ENCODE results near the gene NFIC.
"Not testable (repeated sequence)": the region's sequence is repeated elsewhere in the genome, so short reads cannot be mapped to it uniquely, and the experiment has no call there.

Gene NFIC

GRCh38 chr19:3348042-3348441, 18.3 kb upstream of the NFIC start:
- 72 to 76% methylated on average over 11 of the region's 11 CpGs for WGBS, 2 experiments
- no peaks in the 10 kb centered on the region for H3K36me3 ChIP-seq (ENCODE audit: control insufficient read depth, insufficient read depth, low read length)
- H3K27ac ChIP-seq (ENCODE audit: insufficient read depth, low read depth, low read length, poor library complexity, severe bottlenecking): no peak overlapping the region
- H3K4me3 ChIP-seq (ENCODE audit: insufficient read depth, low read depth, low read length): no peak overlapping the region
- H3K9me3 ChIP-seq (ENCODE audit: control insufficient read depth, low read length): no peaks in the 10 kb centered on the region
- H3K4me1 ChIP-seq (ENCODE audit: control insufficient read depth, insufficient read depth, low read length): no peaks in the 10 kb centered on the region
- H3K27me3 ChIP-seq (ENCODE audit: control insufficient read depth, insufficient read depth, low read length, poor library complexity, severe bottlenecking): peaks cover 61% of the 10 kb centered on the region

DNA sequence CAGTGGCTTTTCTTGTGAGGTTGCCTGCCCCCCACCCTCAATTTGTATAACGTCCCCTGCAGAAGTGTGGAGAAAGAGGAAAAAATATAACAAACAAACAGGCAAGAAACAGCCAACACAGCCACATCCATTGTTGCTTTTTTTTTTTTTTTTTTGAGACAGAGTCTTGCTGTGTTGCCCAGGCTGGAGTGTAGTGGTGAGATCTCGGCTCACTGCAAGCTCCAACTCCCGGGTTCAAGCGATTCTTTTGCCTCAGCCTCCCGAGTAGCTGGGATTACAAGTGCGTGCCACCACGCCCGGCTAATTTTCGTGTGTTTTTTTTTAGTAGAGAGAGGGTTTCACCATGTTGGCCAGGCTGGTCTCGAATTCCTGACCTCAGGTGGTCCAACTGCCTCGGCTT, 17.9 kb upstream of the NFIC start:
- not testable (repeated sequence) for H3K4me3 ChIP-seq (ENCODE audit: insufficient read depth, low read depth, low read length); H3K4me1 ChIP-seq (ENCODE audit: control insufficient read depth, insufficient read depth, low read length); H3K9me3 ChIP-seq (ENCODE audit: control insufficient read depth, low read length); H3K36me3 ChIP-seq (ENCODE audit: control insufficient read depth, insufficient read depth, low read length); H3K27ac ChIP-seq (ENCODE audit: insufficient read depth, low read depth, low read length, poor library complexity, severe bottlenecking)
- peaks cover 65% of the 10 kb centered on the region for H3K27me3 ChIP-seq (ENCODE audit: control insufficient read depth, insufficient read depth, low read length, poor library complexity, severe bottlenecking)
- 83 to 85% methylated on average over 11 of the region's 11 CpGs for WGBS, 2 experiments

DNA sequence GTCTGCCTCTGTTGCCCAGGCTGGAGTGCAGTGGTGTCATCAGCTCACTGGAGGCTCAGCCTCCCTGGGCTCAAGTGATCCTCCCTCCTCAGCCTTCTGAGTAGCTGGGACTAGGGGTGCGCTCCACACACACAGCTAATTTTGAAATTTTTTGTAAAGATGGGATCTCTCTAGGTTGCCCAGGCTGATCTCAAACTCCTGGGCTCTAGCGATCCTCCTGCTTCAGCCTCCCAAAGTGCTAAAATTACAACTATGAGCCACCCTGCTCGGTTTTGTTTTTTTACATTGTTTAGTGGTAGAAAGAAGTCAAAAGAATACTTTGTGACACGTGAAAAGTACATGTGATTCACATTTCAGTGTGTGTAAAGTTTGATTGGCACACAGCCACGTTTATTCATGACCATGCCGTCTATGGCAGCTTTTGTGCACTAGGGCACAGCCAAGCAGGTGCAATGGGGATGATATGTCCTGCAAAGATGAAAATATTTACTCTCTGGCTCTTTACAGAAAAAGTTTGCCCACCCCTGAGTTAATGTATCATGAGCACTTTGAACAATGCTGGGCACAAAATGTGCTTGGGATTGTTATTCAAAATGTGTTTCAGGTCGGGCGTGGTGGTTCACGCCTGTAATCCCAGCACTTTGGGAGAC, 16.2 kb upstream of the NFIC start:
- WGBS, 2 experiments: 68% methylated on average over 9 of the region's 9 CpGs

DNA sequence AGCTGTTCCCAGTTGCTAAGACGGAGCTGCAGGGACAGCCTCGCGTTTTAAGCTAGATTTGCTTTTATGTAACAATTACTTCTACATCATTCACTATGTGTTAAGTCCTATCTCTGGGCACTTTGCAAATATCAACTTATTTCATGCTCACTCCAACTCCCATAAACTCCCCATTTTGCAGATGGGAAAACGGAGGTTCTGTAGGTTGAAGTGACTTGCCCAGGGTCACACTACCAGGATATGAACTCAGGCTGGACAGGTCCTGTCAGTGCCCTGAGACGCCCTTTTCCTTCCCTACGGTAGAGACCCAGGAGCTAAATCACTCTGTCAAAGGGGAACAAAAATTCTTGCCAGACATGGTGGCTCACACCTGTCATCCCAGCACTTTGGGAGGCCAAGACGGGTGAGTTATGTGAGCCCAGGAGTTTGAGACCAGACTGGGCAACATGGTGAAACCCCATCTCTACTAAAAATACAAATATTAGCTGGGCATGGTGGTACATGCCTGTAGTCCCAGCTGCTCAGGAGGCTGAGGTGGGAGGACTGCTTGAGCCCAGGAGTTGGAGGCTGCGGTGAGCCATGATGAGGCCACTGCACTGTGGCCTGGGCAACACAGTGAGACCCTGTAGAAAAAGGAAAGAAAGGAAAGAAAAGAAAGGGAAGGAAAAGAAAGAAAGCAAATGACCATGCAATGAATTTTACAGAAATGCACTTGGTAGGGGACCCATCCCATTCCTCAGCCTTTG, 14.5 kb upstream of the NFIC start:
- no peak overlapping the region for H3K4me3 ChIP-seq (ENCODE audit: insufficient read depth, low read depth, low read length)
- H3K4me1 ChIP-seq (ENCODE audit: control insufficient read depth, insufficient read depth, low read length): no peaks in the 10 kb centered on the region
- peaks cover 79% of the 10 kb centered on the region for H3K27me3 ChIP-seq (ENCODE audit: control insufficient read depth, insufficient read depth, low read length, poor library complexity, severe bottlenecking)
- no peak overlapping the region for H3K27ac ChIP-seq (ENCODE audit: insufficient read depth, low read depth, low read length, poor library complexity, severe bottlenecking)
- H3K36me3 ChIP-seq (ENCODE audit: control insufficient read depth, insufficient read depth, low read length): no peaks in the 10 kb centered on the region
- 70 to 71% methylated on average over 8 of the region's 8 CpGs for WGBS, 2 experiments
- no peaks in the 10 kb centered on the region for H3K9me3 ChIP-seq (ENCODE audit: control insufficient read depth, low read length)

More for the DNA sequence above, 16.2 kb upstream of the NFIC start:
- H3K9me3 ChIP-seq (ENCODE audit: control insufficient read depth, low read length): no peaks in the 10 kb centered on the region
- H3K36me3 ChIP-seq (ENCODE audit: control insufficient read depth, insufficient read depth, low read length): no peaks in the 10 kb centered on the region
- peaks cover 73% of the 10 kb centered on the region for H3K27me3 ChIP-seq (ENCODE audit: control insufficient read depth, insufficient read depth, low read length, poor library complexity, severe bottlenecking)
- H3K27ac ChIP-seq (ENCODE audit: insufficient read depth, low read depth, low read length, poor library complexity, severe bottlenecking): no peak overlapping the region
- no peak overlapping the region for H3K4me3 ChIP-seq (ENCODE audit: insufficient read depth, low read depth, low read length)
- H3K4me1 ChIP-seq (ENCODE audit: control insufficient read depth, insufficient read depth, low read length): no peaks in the 10 kb centered on the region

- H3K27ac ChIP-seq (ENCODE audit: insufficient read depth, low read depth, low read length, poor library complexity, severe bottlenecking): no peak overlapping the region
- WGBS, 2 experiments: 32 to 34% methylated on average over 5 of the region's 5 CpGs
- H3K36me3 ChIP-seq (ENCODE audit: control insufficient read depth, insufficient read depth, low read length): no peaks in the 10 kb centered on the region
- peaks cover 2% of the 10 kb centered on the region for H3K4me1 ChIP-seq (ENCODE audit: control insufficient read depth, insufficient read depth, low read length)
- no peak overlapping the region for H3K4me3 ChIP-seq (ENCODE audit: insufficient read depth, low read depth, low read length)
- no peaks in the 10 kb centered on the region for H3K9me3 ChIP-seq (ENCODE audit: control insufficient read depth, low read length)
- H3K27me3 ChIP-seq (ENCODE audit: control insufficient read depth, insufficient read depth, low read length, poor library complexity, severe bottlenecking): peaks cover 83% of the 10 kb centered on the region
Measured at GRCh38 chr19:3353493-3353892, 12.9 kb upstream of the NFIC start.

DNA sequence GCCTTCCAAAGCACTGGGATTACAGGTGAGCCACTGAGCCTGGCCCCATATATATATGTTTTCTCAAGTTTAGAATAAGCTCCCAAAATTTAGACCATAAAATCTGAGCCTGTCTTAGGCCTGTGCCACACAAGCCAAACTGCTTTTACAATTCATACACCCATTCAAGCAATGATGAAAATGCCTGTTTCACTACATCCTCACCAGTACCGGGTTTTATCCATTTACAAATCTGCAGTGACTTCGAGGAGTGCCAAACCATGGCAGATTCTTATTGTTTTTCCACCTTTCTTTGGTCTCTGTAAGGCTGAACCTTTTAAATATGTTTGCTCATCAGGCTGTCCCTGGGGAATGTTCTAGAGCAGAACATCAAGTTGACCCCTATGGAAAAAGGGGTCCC, 9.6 kb upstream of the NFIC start:
- no peaks in the 10 kb centered on the region for H3K9me3 ChIP-seq (ENCODE audit: control insufficient read depth, low read length)
- peaks cover 93% of the 10 kb centered on the region for H3K27me3 ChIP-seq (ENCODE audit: control insufficient read depth, insufficient read depth, low read length, poor library complexity, severe bottlenecking)
- peaks cover 7% of the 10 kb centered on the region for H3K4me1 ChIP-seq (ENCODE audit: control insufficient read depth, insufficient read depth, low read length)
- WGBS, 2 experiments: 70% methylated on average over 2 of the region's 2 CpGs
- no peak overlapping the region for H3K27ac ChIP-seq (ENCODE audit: insufficient read depth, low read depth, low read length, poor library complexity, severe bottlenecking)
- no peaks in the 10 kb centered on the region for H3K36me3 ChIP-seq (ENCODE audit: control insufficient read depth, insufficient read depth, low read length)
- H3K4me3 ChIP-seq (ENCODE audit: insufficient read depth, low read depth, low read length): no peak overlapping the region

GRCh38 chr19:3357271-3357991, 9.0 kb upstream of the NFIC start:
- no peaks in the 10 kb centered on the region for H3K36me3 ChIP-seq (ENCODE audit: control insufficient read depth, insufficient read depth, low read length)
- peaks cover 7% of the 10 kb centered on the region for H3K4me1 ChIP-seq (ENCODE audit: control insufficient read depth, insufficient read depth, low read length)
- no peak overlapping the region for H3K27ac ChIP-seq (ENCODE audit: insufficient read depth, low read depth, low read length, poor library complexity, severe bottlenecking)
- peaks cover 94% of the 10 kb centered on the region for H3K27me3 ChIP-seq (ENCODE audit: control insufficient read depth, insufficient read depth, low read length, poor library complexity, severe bottlenecking)
- H3K4me3 ChIP-seq (ENCODE audit: insufficient read depth, low read depth, low read length): no peak overlapping the region
- H3K9me3 ChIP-seq (ENCODE audit: control insufficient read depth, low read length): no peaks in the 10 kb centered on the region
- WGBS, 2 experiments: 16 to 24% methylated on average over 12 to 16 of the region's 16 CpGs

- no peaks in the 10 kb centered on the region for H3K9me3 ChIP-seq (ENCODE audit: control insufficient read depth, low read length)
- H3K36me3 ChIP-seq (ENCODE audit: control insufficient read depth, insufficient read depth, low read length): no peaks in the 10 kb centered on the region
- no peak overlapping the region for H3K4me3 ChIP-seq (ENCODE audit: insufficient read depth, low read depth, low read length)
- peaks cover 94% of the 10 kb centered on the region for H3K27me3 ChIP-seq (ENCODE audit: control insufficient read depth, insufficient read depth, low read length, poor library complexity, severe bottlenecking)
- H3K4me1 ChIP-seq (ENCODE audit: control insufficient read depth, insufficient read depth, low read length): peaks cover 7% of the 10 kb centered on the region
- 4 to 6% methylated on average over 36 to 38 of the region's 38 CpGs for WGBS, 2 experiments
- no peak overlapping the region for H3K27ac ChIP-seq (ENCODE audit: insufficient read depth, low read depth, low read length, poor library complexity, severe bottlenecking)
Measured at GRCh38 chr19:3357992-3358688, 8.2 kb upstream of the NFIC start.

- Histone ChIP-seq H3K27me3 (ENCODE audit: control insufficient read depth, insufficient read depth, low read length, poor library complexity, severe bottlenecking) (peaks cover 94% of the 10 kb centered on the region), H3K9me3 (ENCODE audit: control insufficient read depth, low read length) (no peaks in the 10 kb centered on the region), H3K4me3 (ENCODE audit: insufficient read depth, low read depth, low read length) (peak overlapping the region; percentile 18), H3K27ac (ENCODE audit: insufficient read depth, low read depth, low read length, poor library complexity, severe bottlenecking) (no peak overlapping the region), H3K4me1 (ENCODE audit: control insufficient read depth, insufficient read depth, low read length) (peaks cover 7% of the 10 kb centered on the region), H3K36me3 (ENCODE audit: control insufficient read depth, insufficient read depth, low read length) (no peaks in the 10 kb centered on the region)
- 5 to 6% methylated on average over 27 of the region's 27 CpGs for WGBS, 2 experiments
Measured at GRCh38 chr19:3358689-3359014, 7.7 kb upstream of the NFIC start.

Data from ectodermal cell (in vitro differentiated cells).